SK-N-SH treated with all-trans-retinoic acid at 6 μM for 48 hours (cell line): Measurements from ENCODE around the gene PCSK2.

Experiments
- BACH2 ChIP-seq: fragments of 250-450 bp; sonication (Bioruptor Pico); IDR thresholded peaks from 2 replicates; pipeline ENCODE4 v1.9.0; 2021; ENCODE audit warnings: mild to moderate bottlenecking, borderline replicate concordance
- ZFP30 ChIP-seq: fragments of 450-650 bp; formaldehyde crosslinking; IDR thresholded peaks from 2 replicates; pipeline ENCODE4 v1.5.0; 2022; ENCODE audit warnings: mild to moderate bottlenecking, moderate library complexity
- TF ChIP-seq, protein P1 (sequence below): fragments of 250-450 bp; sonication (Bioruptor Pico); IDR thresholded peaks from 2 replicates; pipeline ENCODE4 v1.8.0; 2021; ENCODE audit warnings: low read depth, mild to moderate bottlenecking, moderate library complexity, borderline replicate concordance
- TF ChIP-seq, protein P2 (sequence below): fragments of 250-450 bp; sonication (Bioruptor Pico); IDR thresholded peaks from 2 replicates; pipeline ENCODE4 v1.8.0; 2020; ENCODE audit warnings: mild to moderate bottlenecking, moderate library complexity, borderline replicate concordance

DNA sequence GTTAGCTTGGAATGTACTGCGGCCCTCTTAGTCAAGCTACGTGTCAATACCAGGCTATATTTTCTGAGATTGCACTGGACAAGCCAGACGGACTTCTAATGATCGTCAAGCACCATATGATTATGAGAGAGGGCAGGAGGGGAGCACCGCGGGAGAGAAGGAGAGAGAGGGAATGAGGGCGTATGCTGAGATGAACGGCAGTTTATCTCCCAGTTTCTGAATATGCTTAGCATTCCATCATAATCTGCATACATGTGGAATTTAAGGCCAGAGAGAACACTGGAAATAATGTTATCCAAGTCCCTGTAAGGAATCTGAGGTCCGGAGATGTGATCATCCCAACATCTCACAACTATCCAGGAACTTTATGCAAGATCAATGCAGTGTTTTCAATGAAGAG, 244.1 kb downstream of the PCSK2 start:
- TF ChIP-seq, protein P1, sequence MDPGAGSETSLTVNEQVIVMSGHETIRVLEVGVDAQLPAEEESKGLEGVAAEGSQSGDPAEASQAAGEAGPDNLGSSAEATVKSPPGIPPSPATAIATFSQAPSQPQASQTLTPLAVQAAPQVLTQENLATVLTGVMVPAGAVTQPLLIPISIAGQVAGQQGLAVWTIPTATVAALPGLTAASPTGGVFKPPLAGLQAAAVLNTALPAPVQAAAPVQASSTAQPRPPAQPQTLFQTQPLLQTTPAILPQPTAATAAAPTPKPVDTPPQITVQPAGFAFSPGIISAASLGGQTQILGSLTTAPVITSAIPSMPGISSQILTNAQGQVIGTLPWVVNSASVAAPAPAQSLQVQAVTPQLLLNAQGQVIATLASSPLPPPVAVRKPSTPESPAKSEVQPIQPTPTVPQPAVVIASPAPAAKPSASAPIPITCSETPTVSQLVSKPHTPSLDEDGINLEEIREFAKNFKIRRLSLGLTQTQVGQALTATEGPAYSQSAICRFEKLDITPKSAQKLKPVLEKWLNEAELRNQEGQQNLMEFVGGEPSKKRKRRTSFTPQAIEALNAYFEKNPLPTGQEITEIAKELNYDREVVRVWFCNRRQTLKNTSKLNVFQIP (CRISPR knock-in tag): no peak
- TF ChIP-seq, protein P2, sequence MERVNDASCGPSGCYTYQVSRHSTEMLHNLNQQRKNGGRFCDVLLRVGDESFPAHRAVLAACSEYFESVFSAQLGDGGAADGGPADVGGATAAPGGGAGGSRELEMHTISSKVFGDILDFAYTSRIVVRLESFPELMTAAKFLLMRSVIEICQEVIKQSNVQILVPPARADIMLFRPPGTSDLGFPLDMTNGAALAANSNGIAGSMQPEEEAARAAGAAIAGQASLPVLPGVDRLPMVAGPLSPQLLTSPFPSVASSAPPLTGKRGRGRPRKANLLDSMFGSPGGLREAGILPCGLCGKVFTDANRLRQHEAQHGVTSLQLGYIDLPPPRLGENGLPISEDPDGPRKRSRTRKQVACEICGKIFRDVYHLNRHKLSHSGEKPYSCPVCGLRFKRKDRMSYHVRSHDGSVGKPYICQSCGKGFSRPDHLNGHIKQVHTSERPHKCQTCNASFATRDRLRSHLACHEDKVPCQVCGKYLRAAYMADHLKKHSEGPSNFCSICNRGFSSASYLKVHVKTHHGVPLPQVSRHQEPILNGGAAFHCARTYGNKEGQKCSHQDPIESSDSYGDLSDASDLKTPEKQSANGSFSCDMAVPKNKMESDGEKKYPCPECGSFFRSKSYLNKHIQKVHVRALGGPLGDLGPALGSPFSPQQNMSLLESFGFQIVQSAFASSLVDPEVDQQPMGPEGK (CRISPR knock-in tag): no peak
- no peak for TF ChIP-seq ZFP30 (CRISPR knock-in tag)
- TF ChIP-seq BACH2 (CRISPR knock-in tag): no peak
